Measurements from ENCODE around the gene RAB19.

- TF ChIP-seq CTCF (IDR thresholded peaks at IDR 0.05) = no peak
- TF ChIP-seq POLR2A (IDR thresholded peaks at IDR 0.05) = no peak
These were observed 45.1 kb downstream of the RAB19 start for GRCh38 chr7:140448781-140449480.
